ENCODE data around the gene TRPM2. TPM values are rescaled to one million over a fixed set of nuclear protein-coding genes. Genes with fewer than 3 reads are reported as not detected.

Gene TRPM2
- 0.01 and 0.03 TPM in 2 replicates for polyA plus RNA-seq (2013)

GRCh38 chr21:44353191-44353970 lies at the start of gene TRPM2:
TSS of gene TRPM2 (plus strand) at chr21:44353621. CDS start at chr21:44353701, 80 bp downstream.
- Histone ChIP-seq H3K4me1 (ENCODE audit: control insufficient read depth in 1 of 2, insufficient read depth in 2 of 2, low read length in 2 of 2) (no peaks in the 10 kb centered on the region), H4K8ac (ENCODE audit: low read depth, low read length) (no peak within 1 kb of the TSS), H3K36me3 (ENCODE audit: control insufficient read depth in 1 of 2, insufficient read depth in 2 of 2, low read length in 2 of 2) (no peaks in the 10 kb centered on the region), H2BK120ac (ENCODE audit: insufficient read depth, low read length, poor library complexity) (no peak within 1 kb of the TSS), H2AK5ac (ENCODE audit: low read length) (no peak within 1 kb of the TSS), H2AFZ (ENCODE audit: insufficient read depth, low read length, poor library complexity) (no peak within 1 kb of the TSS), H3K79me2 (ENCODE audit: control insufficient read depth, insufficient read depth, low read length, poor library complexity) (no peaks in the 10 kb centered on the region), H3K9me3 (ENCODE audit: insufficient read depth, low read depth, low read length) (peaks cover 3% of the 10 kb centered on the region), H3K4me2 (ENCODE audit: low read length) (no peak within 1 kb of the TSS), H3K23ac (ENCODE audit: low read length) (no peak within 1 kb of the TSS), H3K79me1 (ENCODE audit: low read length) (no peaks in the 10 kb centered on the region), H2BK5ac (ENCODE audit: low read depth, low read length, poor library complexity) (no peak within 1 kb of the TSS), H3K4me3 (ENCODE audit: low read depth, low read length) (no peak within 1 kb of the TSS), H3K27me3 (ENCODE audit: insufficient read depth, low read length) (no peaks in the 10 kb centered on the region), H3K9ac (ENCODE audit: low read length) (no peak within 1 kb of the TSS), H3K14ac (ENCODE audit: low read length) (no peak within 1 kb of the TSS), H4K12ac (ENCODE audit: low read depth, low read length) (no peak within 1 kb of the TSS), H4K91ac (ENCODE audit: low read depth, low read length) (no peak within 1 kb of the TSS), H2BK12ac (ENCODE audit: low read length) (no peak within 1 kb of the TSS), H3K27ac (ENCODE audit: low read depth, low read length) (no peak within 1 kb of the TSS), H3K4ac (ENCODE audit: low read depth, low read length) (no peak within 1 kb of the TSS), H3K18ac (ENCODE audit: low read length) (no peak within 1 kb of the TSS)
- WGBS (ENCODE audit: extremely low coverage, insufficient coverage, insufficient read length) = no CpG with 5 or more reads among the region's 21 CpGs
- peak in 1 of 2 donors; percentile 44 for DNase-seq

DNA sequence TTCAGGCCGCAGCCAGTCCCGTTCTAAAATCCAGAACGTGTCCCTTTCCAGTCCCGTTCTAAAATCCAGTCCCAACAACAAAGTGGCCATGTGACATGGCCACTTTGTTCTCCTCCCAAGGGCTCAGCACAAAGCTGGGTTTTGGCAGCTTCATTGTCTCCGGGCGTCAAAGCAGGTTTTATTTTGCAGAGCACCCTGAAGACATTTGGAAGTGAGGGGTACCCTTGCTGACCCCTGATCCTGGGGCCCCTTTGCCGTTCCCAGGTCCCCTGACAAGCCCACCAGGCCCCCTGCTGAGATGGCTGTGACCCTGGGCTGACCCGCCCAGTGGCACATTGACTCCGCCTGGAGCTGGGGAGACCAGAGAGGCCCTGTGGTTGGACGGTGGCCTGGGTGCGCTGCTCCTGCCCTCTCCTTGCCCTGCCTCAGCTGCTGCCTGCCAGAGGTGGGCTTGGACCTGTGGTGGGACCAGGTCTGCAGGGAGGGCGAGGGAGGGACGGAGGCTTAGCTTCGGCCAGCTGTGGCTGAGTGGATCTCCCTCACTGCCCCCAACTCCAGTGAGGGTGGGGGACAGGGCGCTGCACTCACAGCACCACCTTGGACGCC lies 49.3 kb upstream of the TRPM2 start:
- Histone ChIP-seq H3K27me3 (ENCODE audit: insufficient read depth, low read length) (no peaks in the 10 kb centered on the region), H2BK12ac (ENCODE audit: low read length) (no peak overlapping the region), H2AFZ (ENCODE audit: insufficient read depth, low read length, poor library complexity) (no peak overlapping the region), H3K79me1 (ENCODE audit: low read length) (peaks cover 14% of the 10 kb centered on the region), H3K9ac (ENCODE audit: low read length) (no peak overlapping the region), H2BK5ac (ENCODE audit: low read depth, low read length, poor library complexity) (no peak overlapping the region), H4K91ac (ENCODE audit: low read depth, low read length) (no peak overlapping the region), H3K23ac (ENCODE audit: low read length) (no peak overlapping the region), H2BK120ac (ENCODE audit: insufficient read depth, low read length, poor library complexity) (no peak overlapping the region), H4K8ac (ENCODE audit: low read depth, low read length) (no peak overlapping the region), H3K4me1 (ENCODE audit: control insufficient read depth in 1 of 2, insufficient read depth in 2 of 2, low read length in 2 of 2) (peaks cover 7 to 8% of the 10 kb centered on the region in 2 experiments), H3K9me3 (ENCODE audit: insufficient read depth, low read depth, low read length) (peaks cover 1% of the 10 kb centered on the region), H2AK5ac (ENCODE audit: low read length) (no peak overlapping the region), H3K4ac (ENCODE audit: low read depth, low read length) (peak overlapping the region; percentile 8), H3K18ac (ENCODE audit: low read length) (peak overlapping the region; percentile 7), H3K4me3 (ENCODE audit: low read depth, low read length) (no peak overlapping the region), H3K36me3 (ENCODE audit: control insufficient read depth in 1 of 2, insufficient read depth in 2 of 2, low read length in 2 of 2) (peaks cover 14 to 15% of the 10 kb centered on the region in 2 experiments), H3K27ac (ENCODE audit: low read depth, low read length) (no peak overlapping the region), H3K14ac (ENCODE audit: low read length) (no peak overlapping the region), H3K79me2 (ENCODE audit: control insufficient read depth, insufficient read depth, low read length, poor library complexity) (peaks cover 12% of the 10 kb centered on the region), H3K4me2 (ENCODE audit: low read length) (no peak overlapping the region), H4K12ac (ENCODE audit: low read depth, low read length) (no peak overlapping the region)
- no CpG with 5 or more reads among the region's 16 CpGs for WGBS (ENCODE audit: extremely low coverage, insufficient coverage, insufficient read length)
- no peak for DNase-seq

GRCh38 chr21:44304877-44305293 lies 48.5 kb upstream of the TRPM2 start:
- peaks cover 10% of the 10 kb centered on the region for H3K79me2 ChIP-seq (ENCODE audit: control insufficient read depth, insufficient read depth, low read length, poor library complexity)
- no peak overlapping the region for H3K27ac ChIP-seq (ENCODE audit: low read depth, low read length)
- WGBS (ENCODE audit: extremely low coverage, insufficient coverage, insufficient read length) = no CpG with 5 or more reads among the region's 8 CpGs
- no peak overlapping the region for H3K4me3 ChIP-seq (ENCODE audit: low read depth, low read length)
- H4K12ac ChIP-seq (ENCODE audit: low read depth, low read length) = no peak overlapping the region
- H3K4me2 ChIP-seq (ENCODE audit: low read length) = no peak overlapping the region
- peaks cover 1% of the 10 kb centered on the region for H3K9me3 ChIP-seq (ENCODE audit: insufficient read depth, low read depth, low read length)
- no peaks in the 10 kb centered on the region for H3K27me3 ChIP-seq (ENCODE audit: insufficient read depth, low read length)
- peak; percentile 27 to 38 for DNase-seq
- peaks cover 17 to 18% of the 10 kb centered on the region in 2 experiments for H3K36me3 ChIP-seq (ENCODE audit: control insufficient read depth in 1 of 2, insufficient read depth in 2 of 2, low read length in 2 of 2)
- no peak overlapping the region for H3K9ac ChIP-seq (ENCODE audit: low read length)
- peaks cover 9% of the 10 kb centered on the region for H3K79me1 ChIP-seq (ENCODE audit: low read length)
- H3K18ac ChIP-seq (ENCODE audit: low read length) = peak overlapping the region; percentile 2
- no peak overlapping the region for H2AK5ac ChIP-seq (ENCODE audit: low read length)
- no peak overlapping the region for H3K23ac ChIP-seq (ENCODE audit: low read length)
- no peak overlapping the region for H2BK120ac ChIP-seq (ENCODE audit: insufficient read depth, low read length, poor library complexity)
- no peak overlapping the region for H2BK5ac ChIP-seq (ENCODE audit: low read depth, low read length, poor library complexity)
- H2BK12ac ChIP-seq (ENCODE audit: low read length) = no peak overlapping the region
- H3K14ac ChIP-seq (ENCODE audit: low read length) = no peak overlapping the region
- no peak overlapping the region for H4K8ac ChIP-seq (ENCODE audit: low read depth, low read length)
- H3K4me1 ChIP-seq (ENCODE audit: control insufficient read depth in 1 of 2, insufficient read depth in 2 of 2, low read length in 2 of 2) = peaks cover 6 to 8% of the 10 kb centered on the region in 2 experiments
- no peak overlapping the region for H2AFZ ChIP-seq (ENCODE audit: insufficient read depth, low read length, poor library complexity)
- H4K91ac ChIP-seq (ENCODE audit: low read depth, low read length) = no peak overlapping the region
- no peak overlapping the region for H3K4ac ChIP-seq (ENCODE audit: low read depth, low read length)

GRCh38 chr21:44305691-44306090 lies 47.7 kb upstream of the TRPM2 start:
- DNase-seq = no peak
- Histone ChIP-seq H3K9me3 (ENCODE audit: insufficient read depth, low read depth, low read length) (peaks cover 1% of the 10 kb centered on the region), H4K12ac (ENCODE audit: low read depth, low read length) (no peak overlapping the region), H3K27me3 (ENCODE audit: insufficient read depth, low read length) (no peaks in the 10 kb centered on the region), H3K79me2 (ENCODE audit: control insufficient read depth, insufficient read depth, low read length, poor library complexity) (peaks cover 4% of the 10 kb centered on the region), H3K79me1 (ENCODE audit: low read length) (peaks cover 2% of the 10 kb centered on the region), H3K4me2 (ENCODE audit: low read length) (no peak overlapping the region), H3K23ac (ENCODE audit: low read length) (no peak overlapping the region), H2BK120ac (ENCODE audit: insufficient read depth, low read length, poor library complexity) (no peak overlapping the region), H3K4me3 (ENCODE audit: low read depth, low read length) (no peak overlapping the region), H3K4me1 (ENCODE audit: control insufficient read depth in 1 of 2, insufficient read depth in 2 of 2, low read length in 2 of 2) (peaks cover 5 to 6% of the 10 kb centered on the region in 2 experiments), H2BK5ac (ENCODE audit: low read depth, low read length, poor library complexity) (no peak overlapping the region), H4K8ac (ENCODE audit: low read depth, low read length) (no peak overlapping the region), H3K18ac (ENCODE audit: low read length) (no peak overlapping the region), H3K9ac (ENCODE audit: low read length) (no peak overlapping the region), H3K27ac (ENCODE audit: low read depth, low read length) (no peak overlapping the region), H4K91ac (ENCODE audit: low read depth, low read length) (no peak overlapping the region), H3K36me3 (ENCODE audit: control insufficient read depth in 1 of 2, insufficient read depth in 2 of 2, low read length in 2 of 2) (peaks cover 25 to 26% of the 10 kb centered on the region in 2 experiments), H3K14ac (ENCODE audit: low read length) (no peak overlapping the region), H3K4ac (ENCODE audit: low read depth, low read length) (no peak overlapping the region), H2AK5ac (ENCODE audit: low read length) (no peak overlapping the region), H2BK12ac (ENCODE audit: low read length) (no peak overlapping the region), H2AFZ (ENCODE audit: insufficient read depth, low read length, poor library complexity) (no peak overlapping the region)
- WGBS (ENCODE audit: extremely low coverage, insufficient coverage, insufficient read length) = no CpG with 5 or more reads among the region's 9 CpGs
